HEK293 (cell line): ENCODE data around the gene CASP8.

ENCODE experiments used
- CTCF ChIP-seq: fragments of 450-650 bp; formaldehyde crosslinking; IDR thresholded peaks from 2 replicates; pipeline ENCODE4 v1.5.1; 2016; ENCODE audit warnings: missing biosample characterization, missing genetic modification characterization
- MEIS1 ChIP-seq: sonication (generic); formaldehyde crosslinking; IDR thresholded peaks from 2 replicates; pipeline ENCODE4 v1.8.1; 2022; ENCODE audit warnings: missing genetic modification reagents, mild to moderate bottlenecking, borderline replicate concordance
- MYNN ChIP-seq: fragments of 450-650 bp; formaldehyde crosslinking; IDR thresholded peaks from 2 replicates; pipeline ENCODE4 v1.5.1; 2016; ENCODE audit warnings: missing biosample characterization, missing genetic modification characterization, borderline replicate concordance
- MZF1 ChIP-seq: fragments of 450-650 bp; formaldehyde crosslinking; IDR thresholded peaks from 2 replicates; pipeline ENCODE4 v1.5.1; 2017; ENCODE audit warnings: missing biosample characterization, missing genetic modification characterization, borderline replicate concordance
- TCF7L2 ChIP-seq: IDR thresholded peaks from 2 replicates; pipeline ENCODE4 v1.6.1; 2011; ENCODE audit warnings: low read depth, mild to moderate bottlenecking, inconsistent platforms, low read length, moderate library complexity, borderline replicate concordance
- ZBTB1 ChIP-seq: fragments of 450-650 bp; formaldehyde crosslinking; IDR thresholded peaks from 2 replicates; pipeline ENCODE4 v1.5.1; 2016; ENCODE audit warnings: missing biosample characterization, missing genetic modification characterization
- ZNF121 ChIP-seq: fragments of 450-650 bp; formaldehyde crosslinking; IDR thresholded peaks from 2 replicates; pipeline ENCODE4 v1.5.1; 2016; ENCODE audit warnings: missing biosample characterization, missing genetic modification characterization
- TF ChIP-seq, protein P1 (sequence below): fragments of 450-650 bp; formaldehyde crosslinking; IDR thresholded peaks from 2 replicates; pipeline ENCODE4 v1.5.1; 2016; ENCODE audit warnings: missing biosample characterization, missing genetic modification characterization

- no peak for TF ChIP-seq ZBTB1 (tag by site-specific recombination)
- no peak for TF ChIP-seq ZNF121
- TF ChIP-seq CTCF, result no peak
- TF ChIP-seq MEIS1 (CRISPR knock-in tag), result no peak
- TF ChIP-seq MZF1, result no peak
- TF ChIP-seq, protein P1, sequence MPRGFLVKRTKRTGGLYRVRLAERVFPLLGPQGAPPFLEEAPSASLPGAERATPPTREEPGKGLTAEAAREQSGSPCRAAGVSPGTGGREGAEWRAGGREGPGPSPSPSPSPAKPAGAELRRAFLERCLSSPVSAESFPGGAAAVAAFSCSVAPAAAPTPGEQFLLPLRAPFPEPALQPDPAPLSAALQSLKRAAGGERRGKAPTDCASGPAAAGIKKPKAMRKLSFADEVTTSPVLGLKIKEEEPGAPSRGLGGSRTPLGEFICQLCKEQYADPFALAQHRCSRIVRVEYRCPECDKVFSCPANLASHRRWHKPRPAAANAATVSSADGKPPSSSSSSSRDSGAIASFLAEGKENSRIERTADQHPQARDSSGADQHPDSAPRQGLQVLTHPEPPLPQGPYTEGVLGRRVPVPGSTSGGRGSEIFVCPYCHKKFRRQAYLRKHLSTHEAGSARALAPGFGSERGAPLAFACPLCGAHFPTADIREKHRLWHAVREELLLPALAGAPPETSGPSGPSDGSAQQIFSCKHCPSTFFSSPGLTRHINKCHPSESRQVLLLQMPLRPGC (tag by site-specific recombination), result no peak
- TF ChIP-seq TCF7L2, result no peak
- TF ChIP-seq MYNN (tag by site-specific recombination), result no peak
These were observed 2.4 kb downstream of the CASP8 start for GRCh38 chr2:201262718-201263117.
